GM18520 (cell line): Measurements from ENCODE around the gene FADS2.

Experiments
- ATAC-seq: cut with Tn5 transposase; IDR thresholded peaks from one replicate; pipeline ENCODE4 v1.9.1; 2021; ENCODE audit not compliant: unreplicated experiment

FADS2 gene

DNA sequence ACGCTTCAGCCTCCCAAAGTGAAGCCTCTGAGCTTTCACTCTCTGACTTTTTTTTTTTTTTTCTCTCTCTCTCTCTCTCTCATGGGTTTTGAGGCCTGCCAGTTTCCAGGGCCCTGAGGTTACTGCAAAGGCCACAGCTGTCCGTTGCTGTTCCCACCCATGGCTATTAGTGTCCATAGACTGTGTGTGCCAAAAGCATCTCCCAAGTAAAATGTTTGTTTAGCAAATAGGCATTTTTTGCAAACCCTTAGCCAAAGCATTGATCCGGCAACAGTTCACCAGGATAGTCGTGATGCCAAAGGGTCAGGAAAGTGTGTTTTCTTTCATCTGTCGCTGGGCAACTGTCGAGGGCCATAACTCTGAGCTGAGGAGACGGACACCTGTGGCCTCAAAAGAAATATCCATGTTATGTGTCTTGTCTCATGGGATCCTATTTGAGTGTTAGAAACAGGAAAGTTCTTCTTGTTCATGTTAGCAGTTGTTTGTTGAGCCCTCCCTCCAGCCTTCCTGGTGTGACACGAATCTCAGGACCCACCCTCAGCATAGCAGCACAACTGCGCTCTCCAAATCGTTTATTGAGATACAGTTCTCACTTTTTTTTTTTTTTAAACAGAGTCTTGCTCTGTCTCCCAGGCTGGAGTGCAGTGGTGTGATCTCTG, 18.4 kb downstream of the FADS2 start:
- ATAC-seq: no peak

DNA sequence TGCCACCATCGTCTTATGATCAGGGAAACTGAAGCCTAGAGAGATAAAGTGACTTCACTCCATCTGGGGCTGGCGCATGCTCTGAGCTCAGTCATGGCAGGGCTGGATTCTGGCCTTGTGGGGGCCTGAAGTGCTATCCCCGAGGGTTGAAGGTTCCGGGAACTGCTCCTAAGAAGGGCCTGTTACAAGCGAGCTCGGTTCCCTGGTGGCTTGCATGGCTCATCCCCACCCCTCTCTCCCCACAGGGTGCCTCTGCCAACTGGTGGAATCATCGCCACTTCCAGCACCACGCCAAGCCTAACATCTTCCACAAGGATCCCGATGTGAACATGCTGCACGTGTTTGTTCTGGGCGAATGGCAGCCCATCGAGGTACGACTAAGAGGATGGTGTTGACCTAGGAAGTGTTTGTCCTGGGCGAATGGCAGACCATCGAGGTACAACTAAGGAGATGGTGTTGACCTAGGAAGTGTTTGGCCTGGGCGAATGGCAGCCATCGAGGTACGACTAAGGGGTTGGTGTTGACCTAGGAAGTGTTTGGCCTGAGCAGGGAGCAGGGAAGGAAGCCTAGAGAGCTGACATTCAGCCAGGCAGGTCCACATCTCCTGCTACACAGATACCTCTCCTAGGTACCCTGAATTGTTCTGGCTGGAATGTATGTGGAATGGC, 19.9 kb downstream of the FADS2 start:
- no peak for ATAC-seq

DNA sequence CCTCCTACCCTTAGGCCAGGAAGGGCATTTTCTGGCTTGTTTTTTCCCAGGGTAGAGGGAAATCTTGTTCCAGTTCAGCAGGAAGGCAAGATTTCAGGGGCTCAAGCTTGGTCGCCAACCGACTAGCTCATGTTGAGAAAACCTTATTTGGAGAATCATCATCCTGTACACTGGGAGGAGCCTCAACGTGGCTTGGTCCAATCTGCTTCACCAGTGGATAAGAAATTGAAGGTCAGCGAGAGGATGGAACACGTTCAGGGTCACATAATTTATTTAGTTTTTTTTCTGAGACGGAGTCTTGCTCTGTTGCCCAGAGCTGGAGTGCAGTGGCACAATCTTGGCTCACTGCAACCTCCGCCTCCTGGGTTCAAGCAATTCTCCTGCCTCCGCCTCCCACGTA, 20.5 kb downstream of the FADS2 start:
- ATAC-seq: no peak

DNA sequence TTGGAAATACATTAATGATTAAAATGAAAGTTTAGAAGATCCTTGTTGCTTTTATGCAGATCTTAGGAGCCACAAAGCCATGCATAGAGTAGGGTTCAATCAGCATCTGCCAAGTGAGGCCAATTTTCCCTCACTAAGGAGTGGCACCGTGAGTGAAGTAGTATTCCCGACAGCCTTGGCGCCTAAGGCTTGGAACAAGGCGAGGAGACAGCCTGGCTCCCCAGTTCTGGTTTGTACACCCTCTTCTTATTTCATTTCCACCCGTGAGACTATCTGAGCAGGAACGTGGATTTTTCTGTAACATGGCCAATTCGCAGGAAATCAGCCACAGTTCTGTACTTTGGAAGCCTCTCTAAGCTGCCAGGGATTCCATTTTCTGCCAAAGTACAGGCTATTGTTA, 22.6 kb downstream of the FADS2 start:
- ATAC-seq: no peak

DNA sequence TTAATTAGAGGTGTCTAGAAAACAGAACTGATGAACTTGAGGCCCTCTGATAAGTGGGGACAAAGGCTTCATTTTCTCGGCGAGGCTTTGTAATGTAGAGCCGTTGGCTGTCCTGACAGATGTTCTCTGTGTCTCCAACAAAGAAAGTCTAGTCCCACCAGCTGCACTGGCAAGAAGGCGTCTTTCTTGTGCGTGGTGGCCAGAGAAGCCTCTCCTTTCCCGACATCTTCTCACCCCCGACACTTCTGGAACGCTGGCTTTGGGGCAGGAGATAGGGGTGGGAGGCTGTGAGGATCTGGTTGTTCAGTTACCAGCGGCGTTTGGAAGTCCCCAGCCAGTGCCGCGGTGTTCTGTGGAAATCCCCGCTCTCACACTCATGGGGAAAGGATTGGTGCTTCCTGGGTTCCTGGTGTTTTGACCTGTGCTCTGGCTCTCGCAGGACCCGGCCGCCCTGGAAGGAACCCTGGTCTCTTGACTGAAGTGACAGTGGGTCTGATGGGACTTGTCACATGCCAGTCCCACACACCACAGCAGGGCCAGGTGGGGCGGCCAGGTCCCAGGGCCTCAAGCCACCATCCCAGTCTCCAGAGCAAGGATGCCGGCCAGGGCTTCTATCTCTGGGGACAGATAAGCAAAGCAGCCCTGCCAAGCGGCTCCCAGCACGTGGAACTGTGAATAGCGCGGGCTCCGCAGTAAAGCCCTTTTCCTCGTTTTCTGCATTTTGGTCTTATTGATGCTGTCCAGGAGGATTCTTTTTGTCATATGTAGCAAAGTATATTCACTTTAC, 23.2 kb downstream of the FADS2 start:
- no peak for ATAC-seq

DNA sequence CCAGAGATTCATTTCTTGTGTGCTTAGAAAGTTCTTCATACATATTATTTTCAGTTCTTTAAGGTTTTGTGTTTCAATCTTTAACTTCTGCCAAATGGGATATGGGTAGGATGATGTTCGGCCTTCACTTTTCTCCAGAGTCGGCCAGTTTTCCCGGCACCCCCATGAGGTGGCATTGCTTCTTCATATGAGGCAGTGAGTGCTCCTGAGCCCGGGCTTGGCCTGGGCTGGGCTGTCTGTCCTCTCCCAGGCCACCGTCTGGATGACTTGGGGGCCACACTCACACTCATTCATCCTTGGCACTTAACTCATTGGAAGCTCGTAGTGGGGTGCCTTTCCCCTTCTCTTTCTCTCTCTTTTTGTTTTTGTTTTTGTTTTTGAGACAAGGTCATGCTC, 23.8 kb downstream of the FADS2 start:
- ATAC-seq: no peak

DNA sequence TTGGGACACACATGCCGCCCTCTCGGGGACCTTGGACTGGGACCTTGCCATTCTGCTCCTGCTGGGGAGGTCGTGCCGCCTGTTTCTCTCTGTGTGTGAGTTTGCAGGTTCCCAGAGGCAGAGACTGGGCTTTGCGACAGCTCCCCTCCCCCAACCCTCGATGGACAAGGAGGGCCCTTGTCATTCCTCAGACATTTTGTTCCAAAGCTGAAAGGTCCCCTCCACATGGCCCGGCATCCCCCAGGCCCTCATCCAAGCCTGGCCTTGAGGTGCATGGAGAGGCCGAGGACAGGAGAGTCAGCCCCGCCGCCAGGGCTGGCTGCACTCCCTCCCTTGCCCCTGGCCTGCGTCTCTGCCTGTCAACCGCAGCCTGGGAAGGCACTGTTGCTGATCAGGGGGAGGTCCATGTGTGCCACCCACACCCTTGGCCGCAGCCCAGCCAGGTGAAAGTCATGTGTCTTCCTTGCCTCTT, 25.6 kb downstream of the FADS2 start:
- ATAC-seq: no peak

DNA sequence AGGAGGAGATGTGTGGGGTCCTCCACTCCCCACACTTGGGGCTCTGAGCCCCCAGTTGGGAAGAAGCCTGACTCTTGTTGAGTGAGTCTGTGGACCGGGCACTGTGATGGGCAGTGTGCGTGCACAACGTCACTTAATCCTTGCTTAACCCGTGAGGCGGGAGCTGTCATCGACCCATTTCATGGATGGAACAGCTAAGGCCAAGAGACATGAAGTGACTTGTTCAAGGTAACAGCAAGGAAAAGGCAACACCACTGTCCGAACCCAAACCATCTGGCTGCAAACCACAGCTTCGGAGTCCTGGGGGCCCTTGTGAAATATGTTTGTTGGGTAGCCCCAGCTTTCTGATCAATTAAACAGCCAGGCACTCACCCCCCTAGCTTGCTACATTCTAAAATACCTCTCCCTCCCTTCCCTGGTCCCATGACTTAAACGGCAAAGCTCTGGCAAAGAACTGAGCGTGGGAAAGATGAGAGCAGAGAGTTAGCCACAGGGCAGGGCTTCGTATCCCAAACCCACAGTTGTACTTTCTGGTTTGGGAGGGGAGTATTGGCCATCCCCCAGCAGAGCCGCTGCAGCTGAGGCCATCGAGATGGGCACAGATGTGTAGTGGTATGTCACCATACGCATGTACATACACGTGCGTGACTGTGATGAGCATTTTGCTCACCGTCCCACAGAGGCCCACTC, 26.3 kb downstream of the FADS2 start:
- ATAC-seq: no peak

DNA sequence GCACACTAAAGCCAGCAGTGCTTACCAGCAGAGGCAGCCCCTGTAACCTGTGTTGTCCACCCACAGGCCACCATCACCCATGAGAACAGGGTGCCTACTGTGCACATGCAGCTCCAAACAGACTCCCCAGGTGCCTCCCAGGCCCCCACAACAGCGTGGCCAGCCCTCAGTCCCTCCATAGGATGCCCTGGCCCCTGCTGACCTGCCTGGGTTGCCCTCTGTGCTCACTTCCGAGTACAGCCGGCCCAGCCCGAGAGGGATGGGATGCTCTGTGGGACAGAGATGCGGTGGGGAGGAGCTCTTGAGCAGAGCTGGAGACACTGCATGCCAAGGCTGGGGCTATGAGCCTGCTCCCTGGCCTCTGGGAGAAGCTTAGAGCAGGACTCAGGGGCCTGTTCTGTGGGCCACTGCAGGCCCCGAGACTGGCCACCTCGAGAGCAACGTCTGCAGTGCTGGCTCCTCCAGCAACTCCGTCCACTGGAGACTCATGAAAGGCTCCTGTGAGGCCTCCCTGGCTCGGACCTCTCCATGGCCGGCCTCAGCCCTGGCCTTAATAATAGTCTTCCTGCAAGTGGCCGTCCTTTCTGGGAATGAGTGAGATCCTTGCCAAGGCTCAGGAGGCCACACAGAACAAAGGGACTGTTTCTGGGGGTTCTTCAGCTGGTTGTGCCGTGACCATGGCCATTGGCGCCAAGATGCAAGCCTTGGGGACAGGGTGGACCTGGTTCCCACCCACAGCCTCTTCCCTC, 27.0 kb downstream of the FADS2 start:
- ATAC-seq: no peak

DNA sequence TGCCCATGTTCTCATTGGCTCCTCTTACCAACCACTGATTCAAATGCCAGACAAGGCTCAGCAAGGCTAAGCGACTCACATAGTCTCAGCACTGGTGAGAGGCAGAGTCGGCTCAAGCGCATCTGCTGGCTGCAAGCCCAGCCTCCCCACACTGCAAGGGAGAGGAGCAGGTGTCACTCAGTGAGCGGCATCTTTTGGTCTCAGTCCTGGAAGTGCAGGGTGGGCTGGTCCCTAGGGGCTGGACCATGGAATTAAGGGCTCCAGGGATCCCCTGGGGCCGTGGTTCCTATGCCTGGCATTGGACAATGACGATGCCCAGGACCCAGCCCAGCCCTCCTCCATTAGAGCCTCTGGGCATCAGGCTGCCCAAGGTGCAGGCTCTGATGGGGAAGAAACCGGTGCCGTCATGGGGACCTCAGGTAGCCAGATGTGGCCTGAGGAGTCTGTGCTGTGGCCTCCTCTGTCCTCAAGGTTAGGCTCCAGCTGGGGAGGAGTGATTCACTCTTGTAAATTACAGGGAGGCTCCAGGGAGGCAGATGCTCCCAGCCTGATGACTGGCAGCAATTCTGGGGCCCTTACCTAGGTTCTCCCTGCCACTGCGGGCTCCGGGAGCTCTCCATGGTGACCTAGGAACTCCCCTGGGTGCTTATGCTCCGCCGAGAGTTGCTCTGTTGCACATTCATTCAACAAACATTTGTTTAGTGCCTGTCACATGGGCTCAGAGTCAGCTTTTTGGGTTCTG, 28.0 kb downstream of the FADS2 start:
- no peak for ATAC-seq

DNA sequence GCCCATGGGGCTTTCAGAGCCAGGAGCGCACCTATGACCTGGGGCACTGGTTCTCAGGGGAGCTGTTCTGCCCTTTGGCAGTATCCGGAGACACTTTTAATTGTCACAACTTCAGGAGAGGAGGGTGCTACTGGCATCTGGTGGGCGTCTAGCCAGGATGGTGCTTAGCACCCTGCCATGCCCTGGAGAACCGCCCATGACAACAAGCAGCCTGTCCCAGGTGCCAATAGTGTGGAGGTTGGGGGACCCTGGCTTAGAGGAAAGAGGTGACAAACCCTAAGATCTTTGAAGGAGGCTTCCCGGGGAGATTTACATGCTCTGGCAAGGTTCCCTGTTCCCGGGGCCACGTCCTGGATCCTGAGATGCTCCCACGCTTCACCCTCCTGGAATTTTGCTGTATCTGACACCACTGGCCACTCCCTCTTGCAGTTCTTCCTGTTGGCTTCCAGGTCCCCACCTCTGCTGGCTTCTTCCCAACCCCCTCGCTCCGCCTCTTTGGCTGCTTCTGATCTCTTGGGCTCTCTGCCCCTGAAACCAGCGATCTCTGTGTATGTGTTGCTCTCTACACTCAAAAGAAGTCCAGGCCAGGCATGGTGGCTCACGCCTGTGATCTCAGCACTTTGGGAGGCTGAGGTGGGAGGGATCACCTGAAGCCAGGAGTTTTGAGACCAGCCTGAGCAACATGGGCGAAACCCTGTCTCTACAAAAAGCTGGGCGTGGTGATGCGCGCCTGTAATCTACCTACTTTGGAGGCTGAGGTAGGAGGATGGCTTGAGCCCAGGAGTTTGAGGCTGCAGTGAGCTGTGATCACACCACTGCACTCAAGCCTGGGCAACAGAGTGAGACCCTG, 32.2 kb downstream of the FADS2 start:
- ATAC-seq: no peak

DNA sequence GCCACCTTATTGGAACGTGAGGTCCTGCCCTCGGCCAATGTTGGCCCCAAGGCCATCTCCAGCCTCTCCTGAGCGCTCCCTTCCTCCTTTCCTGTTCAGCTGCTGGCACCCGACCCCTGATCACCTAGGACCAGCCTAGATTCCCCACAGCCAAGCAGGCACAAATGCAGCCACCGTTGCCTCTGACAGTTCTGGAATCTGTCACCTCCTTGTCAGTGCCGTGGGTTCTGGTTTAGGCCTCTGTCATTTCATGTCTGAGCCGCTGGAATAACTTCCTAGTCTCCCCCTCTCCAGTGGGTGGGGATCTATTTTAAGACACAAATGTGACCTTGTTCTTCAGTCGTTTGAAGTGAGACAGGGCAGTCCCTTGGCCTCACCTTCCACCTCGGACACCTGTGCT, 33.5 kb downstream of the FADS2 start:
- ATAC-seq: no peak

DNA sequence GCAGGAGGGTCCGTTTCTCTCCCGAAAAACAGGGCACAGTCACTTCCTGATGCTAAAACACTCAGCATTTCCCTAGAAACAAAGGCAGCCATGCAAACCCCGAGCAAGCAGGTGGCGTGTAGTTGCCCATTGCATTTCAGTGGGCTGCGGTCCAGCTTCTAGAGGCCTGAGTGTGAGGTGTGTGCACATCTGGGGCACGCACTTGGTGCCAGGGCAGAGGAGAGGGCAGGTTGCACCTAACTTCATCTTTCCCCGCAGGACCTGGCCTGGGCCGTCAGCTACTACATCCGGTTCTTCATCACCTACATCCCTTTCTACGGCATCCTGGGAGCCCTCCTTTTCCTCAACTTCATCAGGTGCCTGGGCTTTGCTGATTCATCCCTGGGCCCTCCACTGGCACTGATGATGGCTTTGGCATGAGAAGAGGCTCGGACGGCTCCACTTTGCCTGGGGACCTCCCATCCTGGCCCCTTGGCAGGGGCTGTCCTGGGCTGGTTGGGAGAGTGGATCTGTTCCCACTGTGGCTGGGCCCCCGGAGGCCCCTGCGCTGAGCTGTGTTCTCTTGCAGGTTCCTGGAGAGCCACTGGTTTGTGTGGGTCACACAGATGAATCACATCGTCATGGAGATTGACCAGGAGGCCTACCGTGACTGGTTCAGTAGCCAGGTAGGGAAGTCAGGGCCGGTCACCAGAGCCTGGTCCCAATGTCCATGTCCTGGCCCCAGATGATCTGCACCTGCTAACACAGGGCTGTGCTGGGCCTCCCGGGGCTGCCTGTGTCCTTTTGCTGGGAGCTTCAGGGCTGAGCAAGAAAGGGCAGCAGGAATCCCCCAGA, 34.8 kb downstream of the FADS2 start:
- no peak for ATAC-seq

DNA sequence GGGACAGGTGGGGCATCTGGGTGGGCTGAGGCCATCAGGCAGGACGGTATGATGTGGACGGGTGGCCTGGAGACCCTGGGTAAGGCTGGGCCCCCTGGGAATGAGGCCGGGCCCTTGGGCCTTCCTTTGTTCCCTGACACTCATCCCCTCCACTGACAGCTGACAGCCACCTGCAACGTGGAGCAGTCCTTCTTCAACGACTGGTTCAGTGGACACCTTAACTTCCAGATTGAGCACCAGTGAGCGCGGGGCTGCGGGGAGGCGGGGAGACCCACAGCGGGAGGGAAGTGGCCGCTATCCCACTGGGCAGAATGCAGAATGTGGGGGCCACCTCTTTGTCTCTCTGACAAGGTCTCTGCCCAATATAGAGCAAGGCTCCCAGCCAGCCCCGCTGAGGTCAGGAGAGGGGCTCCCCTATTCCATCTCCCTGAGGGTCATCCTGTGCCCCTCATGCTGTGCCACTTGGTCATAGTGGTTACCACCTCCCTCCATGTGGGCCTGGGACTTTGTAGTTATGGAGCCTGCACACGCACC, 35.5 kb downstream of the FADS2 start:
- no peak for ATAC-seq

DNA sequence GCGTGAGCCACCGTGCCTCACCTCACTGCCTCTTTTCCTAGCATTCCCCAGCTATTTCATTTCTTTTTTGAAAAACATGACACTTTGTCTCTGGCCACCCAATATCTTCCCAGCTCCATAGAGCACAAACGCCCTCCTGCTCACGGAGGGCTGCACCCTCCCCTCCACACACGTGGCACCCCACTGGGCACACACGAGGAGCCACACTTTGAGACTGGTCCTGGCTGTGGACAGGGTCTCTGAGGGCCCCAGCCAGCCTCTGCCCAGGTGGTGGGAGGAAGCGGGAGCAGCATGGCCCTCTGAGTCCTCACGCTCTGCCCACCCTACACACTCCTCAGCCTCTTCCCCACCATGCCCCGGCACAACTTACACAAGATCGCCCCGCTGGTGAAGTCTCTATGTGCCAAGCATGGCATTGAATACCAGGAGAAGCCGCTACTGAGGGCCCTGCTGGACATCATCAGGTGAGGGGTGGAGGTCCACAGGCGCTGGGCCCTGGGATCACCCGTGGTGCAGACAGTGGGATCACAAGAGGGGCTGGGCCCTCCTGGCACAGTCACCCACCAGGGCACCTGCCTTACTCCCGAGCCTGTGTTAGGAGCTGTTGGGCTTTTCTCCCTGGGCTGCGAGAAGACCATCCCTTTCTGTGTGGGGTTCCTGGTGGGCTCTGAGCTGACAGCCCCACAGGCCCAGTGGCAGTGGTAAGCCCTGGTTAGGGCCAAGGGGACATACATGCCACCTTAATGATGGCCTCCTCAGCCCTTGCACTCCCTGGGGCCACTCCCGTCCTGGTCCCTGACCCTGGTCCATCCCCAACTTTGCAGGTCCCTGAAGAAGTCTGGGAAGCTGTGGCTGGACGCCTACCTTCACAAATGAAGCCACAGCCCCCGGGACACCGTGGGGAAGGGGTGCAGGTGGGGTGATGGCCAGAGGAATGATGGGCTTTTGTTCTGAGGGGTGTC, 37.0 kb downstream of the FADS2 start:
- no peak for ATAC-seq

DNA sequence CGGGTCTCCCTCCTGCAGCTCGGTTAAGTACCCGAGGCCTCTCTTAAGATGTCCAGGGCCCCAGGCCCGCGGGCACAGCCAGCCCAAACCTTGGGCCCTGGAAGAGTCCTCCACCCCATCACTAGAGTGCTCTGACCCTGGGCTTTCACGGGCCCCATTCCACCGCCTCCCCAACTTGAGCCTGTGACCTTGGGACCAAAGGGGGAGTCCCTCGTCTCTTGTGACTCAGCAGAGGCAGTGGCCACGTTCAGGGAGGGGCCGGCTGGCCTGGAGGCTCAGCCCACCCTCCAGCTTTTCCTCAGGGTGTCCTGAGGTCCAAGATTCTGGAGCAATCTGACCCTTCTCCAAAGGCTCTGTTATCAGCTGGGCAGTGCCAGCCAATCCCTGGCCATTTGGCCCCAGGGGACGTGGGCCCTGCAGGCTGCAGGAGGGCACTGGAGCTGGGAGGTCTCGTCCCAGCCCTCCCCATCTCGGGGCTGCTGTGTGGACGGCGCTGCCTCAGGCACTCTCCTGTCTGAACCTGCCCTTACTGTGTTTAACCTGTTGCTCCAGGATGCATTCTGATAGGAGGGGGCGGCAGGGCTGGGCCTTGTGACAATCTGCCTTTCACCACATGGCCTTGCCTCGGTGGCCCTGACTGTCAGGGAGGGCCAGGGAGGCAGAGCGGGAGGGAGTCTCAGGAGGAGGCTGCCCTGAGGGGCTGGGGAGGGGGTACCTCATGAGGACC, 38.3 kb downstream of the FADS2 start:
- ATAC-seq: no peak
